DMS153 (cell line): ENCODE data around the gene DGKQ.
"Not testable (repeated sequence)": the region's sequence is repeated elsewhere in the genome, so short reads cannot be mapped to it uniquely, and the experiment has no call there.

Experiments
- DNase-seq: peaks from one replicate; lab custom pipeline; 2025; lab: John Stamatoyannopoulos, UW

Gene DGKQ

GRCh38 chr4:950136-951020 lies 23.0 kb downstream of the DGKQ start:
- DNase-seq: no peak

GRCh38 chr4:949656-950055 lies 23.7 kb downstream of the DGKQ start:
- DNase-seq: no peak

GRCh38 chr4:948936-949300 lies 24.5 kb downstream of the DGKQ start:
- no peak for DNase-seq

- no peak for DNase-seq
Observed at GRCh38 chr4:948101-948935, 25.1 kb downstream of the DGKQ start.

GRCh38 chr4:947491-947971 lies 25.8 kb downstream of the DGKQ start:
- no peak for DNase-seq

- DNase-seq: no peak
Observed at GRCh38 chr4:946517-947471, 26.6 kb downstream of the DGKQ start.

- DNase-seq: no peak
Observed at GRCh38 chr4:946103-946450, 27.3 kb downstream of the DGKQ start.

- no peak for DNase-seq
Observed at GRCh38 chr4:945274-946102, 27.9 kb downstream of the DGKQ start.

GRCh38 chr4:939508-939907 lies 33.9 kb downstream of the DGKQ start:
- not testable (repeated sequence) for DNase-seq

- DNase-seq: no peak
Observed at GRCh38 chr4:932713-933070, 40.7 kb downstream of the DGKQ start.

- peak; percentile 75 for DNase-seq
Observed at GRCh38 chr4:931960-932712, 41.2 kb downstream of the DGKQ start, which contains the start of the genes GAK and TMEM175. GAK (minus strand) TSS chr4:932316; CDS start chr4:932187, 129 bp downstream. TMEM175 (plus strand) TSS chr4:932460; CDS start chr4:947740, 15,280 bp downstream.

- no peak for DNase-seq
Observed at GRCh38 chr4:931194-931959, 42.0 kb downstream of the DGKQ start.

GRCh38 chr4:930827-931193 lies 42.6 kb downstream of the DGKQ start:
- no peak for DNase-seq

- DNase-seq: no peak
Observed at GRCh38 chr4:930028-930551, 43.3 kb downstream of the DGKQ start.

GRCh38 chr4:929096-929765 lies 44.1 kb downstream of the DGKQ start:
- DNase-seq: no peak

- DNase-seq: not testable (repeated sequence)
Observed at GRCh38 chr4:927566-927965, 45.8 kb downstream of the DGKQ start.

- DNase-seq: no peak
Observed at GRCh38 chr4:926538-926937, 46.8 kb downstream of the DGKQ start.

- DNase-seq: no peak
Observed at GRCh38 chr4:925771-926500, 47.4 kb downstream of the DGKQ start.
